HG02852 (cell line): ENCODE results near the gene ICAM1.
"Not testable (repeated sequence)": the region's sequence is repeated elsewhere in the genome, so short reads cannot be mapped to it uniquely, and the experiment has no call there.

Experiments
- ATAC-seq: cut with Tn5 transposase; IDR thresholded peaks from one replicate; pipeline ENCODE4 v1.9.1; 2021; ENCODE audit warnings: mild to moderate bottlenecking, moderate library complexity; ENCODE audit not compliant: unreplicated experiment

Gene ICAM1

DNA sequence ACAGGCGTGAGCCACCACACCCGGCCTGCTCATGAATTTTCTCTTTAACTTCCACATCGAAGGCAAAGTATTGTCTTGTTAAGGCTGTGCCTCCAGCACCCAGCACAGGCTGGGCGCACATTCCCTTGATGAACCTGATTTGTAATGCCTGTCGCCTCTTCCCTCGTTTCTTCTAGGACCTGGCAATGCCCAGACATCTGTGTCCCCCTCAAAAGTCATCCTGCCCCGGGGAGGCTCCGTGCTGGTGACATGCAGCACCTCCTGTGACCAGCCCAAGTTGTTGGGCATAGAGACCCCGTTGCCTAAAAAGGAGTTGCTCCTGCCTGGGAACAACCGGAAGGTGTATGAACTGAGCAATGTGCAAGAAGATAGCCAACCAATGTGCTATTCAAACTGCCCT lies 3.7 kb downstream of the ICAM1 start:
- no peak for ATAC-seq

DNA sequence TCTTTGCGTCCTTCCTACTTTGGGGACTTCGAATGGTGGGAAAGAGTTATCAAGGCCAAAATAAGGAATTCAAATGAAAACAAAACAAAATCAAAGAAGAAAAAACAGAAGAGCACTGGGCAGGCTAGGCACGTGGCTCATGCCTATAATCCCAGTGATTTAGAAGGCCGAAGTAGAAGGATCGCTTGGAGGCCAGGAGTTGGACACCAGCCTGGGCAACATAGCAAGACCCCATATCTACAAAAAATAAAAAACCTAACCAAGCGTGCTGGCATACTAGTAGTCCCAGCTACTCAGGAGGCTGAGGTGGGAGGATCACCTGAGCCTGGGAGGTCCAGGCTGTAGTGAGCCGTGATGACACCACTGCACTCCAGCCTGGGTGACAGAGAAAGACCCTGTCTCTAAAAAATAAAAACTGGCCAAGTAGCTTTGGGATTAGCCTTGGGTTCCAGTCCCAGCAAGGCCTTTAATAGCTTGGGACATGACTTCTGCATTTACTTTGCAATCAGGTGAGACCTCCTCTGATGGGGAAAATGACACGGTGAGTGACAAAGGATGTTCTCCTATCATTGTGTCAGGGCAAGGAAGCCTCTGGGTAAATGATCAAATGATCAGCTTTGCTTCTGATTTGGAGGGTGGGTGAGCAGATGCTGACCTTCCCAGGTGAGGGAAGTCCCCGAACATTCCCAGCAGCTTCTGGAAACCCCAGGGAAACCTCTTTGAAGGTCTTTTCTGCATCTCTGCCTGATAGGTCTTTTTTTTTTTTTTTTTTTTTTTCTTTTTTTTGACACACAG lies 7.1 kb downstream of the ICAM1 start:
- ATAC-seq, result no peak

- no peak for ATAC-seq
Observed at GRCh38 chr19:10278935-10279334, 8.0 kb downstream of the ICAM1 start.

DNA sequence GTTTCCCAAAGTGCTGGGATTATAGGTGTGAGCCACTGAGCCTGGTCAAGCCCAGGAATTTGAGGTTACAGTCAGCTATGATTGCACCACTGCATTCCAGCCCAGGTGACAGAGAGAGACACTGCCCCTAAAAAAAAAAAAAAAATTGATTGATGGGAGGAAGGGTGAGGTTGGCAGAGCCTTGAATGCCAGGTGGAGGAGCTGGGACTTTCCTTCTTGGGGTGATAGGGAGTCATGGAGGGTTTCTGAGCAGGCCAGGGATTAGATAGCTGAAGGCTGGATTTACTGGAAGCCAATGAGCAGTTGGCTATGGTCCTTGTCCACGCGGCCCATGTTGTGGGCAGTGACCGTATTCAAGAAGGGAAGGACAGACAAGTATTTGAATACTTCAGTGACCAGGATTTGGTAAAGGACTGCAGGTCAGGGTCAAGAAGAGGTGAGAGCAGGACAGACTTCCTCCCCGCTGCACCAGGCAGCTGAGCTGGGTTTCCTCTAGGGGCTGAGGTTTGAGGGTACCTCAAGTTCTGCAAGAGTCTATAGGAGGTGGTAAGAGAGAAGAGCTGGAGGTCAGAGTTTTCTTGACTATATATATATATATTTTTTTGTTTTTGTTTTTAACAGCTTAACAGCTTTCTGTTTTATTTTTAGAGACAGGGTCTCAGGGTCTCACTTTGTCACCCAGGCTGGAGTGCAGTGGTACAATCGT lies 9.0 kb downstream of the ICAM1 start:
- no peak for ATAC-seq

DNA sequence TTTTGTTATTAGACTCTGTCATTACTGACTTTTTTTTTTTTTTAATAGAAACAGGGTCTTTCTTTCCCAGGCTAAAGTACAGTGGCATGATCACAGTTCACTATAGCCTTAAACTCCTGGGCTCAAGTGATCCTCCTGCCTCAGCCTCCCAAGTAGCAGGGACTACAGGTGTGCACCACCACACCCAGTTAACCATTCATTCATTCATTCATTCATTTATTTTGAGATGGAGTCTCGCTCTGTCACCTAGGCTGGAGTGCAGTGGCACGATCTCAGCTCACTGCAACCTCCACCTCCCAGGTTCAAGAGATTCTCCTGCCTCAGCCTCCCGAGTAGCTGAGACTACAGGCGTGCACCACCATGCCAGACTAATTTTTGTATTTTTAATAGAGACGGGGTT lies 11.1 kb downstream of the ICAM1 start:
- not testable (repeated sequence) for ATAC-seq

DNA sequence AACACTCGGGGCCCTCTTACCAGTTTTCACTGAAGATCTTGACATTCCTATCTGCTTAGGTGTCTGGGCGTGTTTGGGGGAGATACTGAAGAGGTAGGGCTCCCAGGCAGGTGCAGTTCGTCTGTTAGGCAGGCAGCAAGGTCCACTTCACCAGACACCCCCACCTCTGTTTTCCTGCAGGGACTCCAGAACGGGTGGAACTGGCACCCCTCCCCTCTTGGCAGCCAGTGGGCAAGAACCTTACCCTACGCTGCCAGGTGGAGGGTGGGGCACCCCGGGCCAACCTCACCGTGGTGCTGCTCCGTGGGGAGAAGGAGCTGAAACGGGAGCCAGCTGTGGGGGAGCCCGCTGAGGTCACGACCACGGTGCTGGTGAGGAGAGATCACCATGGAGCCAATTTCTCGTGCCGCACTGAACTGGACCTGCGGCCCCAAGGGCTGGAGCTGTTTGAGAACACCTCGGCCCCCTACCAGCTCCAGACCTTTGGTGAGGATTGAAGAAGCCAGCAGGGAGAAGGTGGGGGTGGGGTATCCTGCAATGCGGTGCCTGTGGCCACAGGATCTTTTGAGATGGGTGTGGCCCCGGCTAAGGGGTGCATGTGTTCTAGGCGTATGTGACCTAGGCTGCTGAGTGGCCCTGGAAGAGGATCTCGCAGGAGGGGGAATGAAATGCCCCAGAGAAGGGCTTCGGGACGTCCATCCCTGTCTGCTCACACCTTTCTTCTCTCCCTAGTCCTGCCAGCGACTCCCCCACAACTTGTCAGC lies 12.6 kb downstream of the ICAM1 start:
- ATAC-seq, result no peak

GRCh38 chr19:10284065-10284959 lies 13.4 kb downstream of the ICAM1 start:
- ATAC-seq, result no peak

DNA sequence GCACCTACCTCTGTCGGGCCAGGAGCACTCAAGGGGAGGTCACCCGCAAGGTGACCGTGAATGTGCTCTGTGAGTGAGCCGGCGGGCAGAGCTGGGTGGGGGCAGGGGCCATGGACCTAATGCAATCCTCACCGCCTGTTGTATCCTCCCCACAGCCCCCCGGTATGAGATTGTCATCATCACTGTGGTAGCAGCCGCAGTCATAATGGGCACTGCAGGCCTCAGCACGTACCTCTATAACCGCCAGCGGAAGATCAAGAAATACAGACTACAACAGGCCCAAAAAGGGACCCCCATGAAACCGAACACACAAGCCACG lies 14.0 kb downstream of the ICAM1 start:
- no peak for ATAC-seq

DNA sequence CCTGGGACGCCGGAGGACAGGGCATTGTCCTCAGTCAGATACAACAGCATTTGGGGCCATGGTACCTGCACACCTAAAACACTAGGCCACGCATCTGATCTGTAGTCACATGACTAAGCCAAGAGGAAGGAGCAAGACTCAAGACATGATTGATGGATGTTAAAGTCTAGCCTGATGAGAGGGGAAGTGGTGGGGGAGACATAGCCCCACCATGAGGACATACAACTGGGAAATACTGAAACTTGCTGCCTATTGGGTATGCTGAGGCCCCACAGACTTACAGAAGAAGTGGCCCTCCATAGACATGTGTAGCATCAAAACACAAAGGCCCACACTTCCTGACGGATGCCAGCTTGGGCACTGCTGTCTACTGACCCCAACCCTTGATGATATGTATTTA lies 14.5 kb downstream of the ICAM1 start:
- ATAC-seq, result no peak

DNA sequence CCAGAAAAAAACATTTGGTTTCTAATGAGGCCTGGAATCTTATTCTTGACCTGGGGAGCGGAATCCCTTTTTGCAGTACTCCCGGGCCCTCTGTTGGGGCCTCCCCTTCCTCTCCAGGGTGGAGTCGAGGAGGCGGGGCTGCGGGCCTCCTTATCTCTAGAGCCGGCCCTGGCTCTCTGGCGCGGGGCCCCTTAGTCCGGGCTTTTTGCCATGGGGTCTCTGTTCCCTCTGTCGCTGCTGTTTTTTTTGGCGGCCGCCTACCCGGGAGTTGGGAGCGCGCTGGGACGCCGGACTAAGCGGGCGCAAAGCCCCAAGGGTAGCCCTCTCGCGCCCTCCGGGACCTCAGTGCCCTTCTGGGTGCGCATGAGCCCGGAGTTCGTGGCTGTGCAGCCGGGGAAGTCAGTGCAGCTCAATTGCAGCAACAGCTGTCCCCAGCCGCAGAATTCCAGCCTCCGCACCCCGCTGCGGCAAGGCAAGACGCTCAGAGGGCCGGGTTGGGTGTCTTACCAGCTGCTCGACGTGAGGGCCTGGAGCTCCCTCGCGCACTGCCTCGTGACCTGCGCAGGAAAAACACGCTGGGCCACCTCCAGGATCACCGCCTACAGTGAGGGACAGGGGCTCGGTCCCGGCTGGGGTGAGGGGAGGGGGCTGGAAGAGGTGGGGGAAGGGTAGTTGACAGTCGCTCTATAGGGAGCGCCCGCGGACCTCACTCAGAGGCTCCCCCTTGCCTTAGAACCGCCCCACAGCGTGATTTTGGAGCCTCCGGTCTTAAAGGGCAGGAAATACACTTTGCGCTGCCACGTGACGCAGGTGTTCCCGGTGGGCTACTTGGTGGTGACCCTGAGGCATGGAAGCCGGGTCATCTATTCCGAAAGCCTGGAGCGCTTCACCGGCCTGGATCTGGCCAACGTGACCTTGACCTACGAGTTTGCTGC lies 16.1 kb downstream of the ICAM1 start, which contains the start of gene ICAM4:
ICAM4 (plus strand) TSS at position 153 of the 935 bp plus-strand sequence; CDS start at position 211, 58 bp downstream.
- ATAC-seq, result no peak

DNA sequence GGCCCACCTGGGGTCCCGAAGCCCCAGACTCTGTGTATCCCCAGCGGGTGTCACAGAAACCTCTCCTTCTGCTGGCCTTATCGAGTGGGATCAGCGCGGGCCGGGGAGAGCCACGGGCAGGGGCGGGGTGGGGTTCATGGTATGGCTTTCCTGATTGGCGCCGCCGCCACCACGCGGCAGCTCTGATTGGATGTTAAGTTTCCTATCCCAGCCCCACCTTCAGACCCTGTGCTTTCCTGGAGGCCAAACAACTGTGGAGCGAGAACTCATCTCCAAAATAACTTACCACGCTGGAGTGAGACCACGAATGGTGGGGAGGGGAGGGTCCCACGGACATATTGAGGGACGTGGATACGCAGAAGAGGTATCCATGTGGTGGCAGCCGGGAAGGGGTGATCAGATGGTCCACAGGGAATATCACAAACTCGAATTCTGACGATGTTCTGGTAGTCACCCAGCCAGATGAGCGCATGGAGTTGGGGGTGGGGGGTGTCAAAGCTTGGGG lies 17.8 kb downstream of the ICAM1 start:
- ATAC-seq, result no peak

GRCh38 chr19:10289167-10289835 lies 18.4 kb downstream of the ICAM1 start:
- no peak for ATAC-seq

GRCh38 chr19:10289836-10290356 lies 19.0 kb downstream of the ICAM1 start, which contains the start of gene ICAM5:
ICAM5 (plus strand) TSS chr19:10289952; CDS start chr19:10290044, 92 bp downstream.
- no peak for ATAC-seq

DNA sequence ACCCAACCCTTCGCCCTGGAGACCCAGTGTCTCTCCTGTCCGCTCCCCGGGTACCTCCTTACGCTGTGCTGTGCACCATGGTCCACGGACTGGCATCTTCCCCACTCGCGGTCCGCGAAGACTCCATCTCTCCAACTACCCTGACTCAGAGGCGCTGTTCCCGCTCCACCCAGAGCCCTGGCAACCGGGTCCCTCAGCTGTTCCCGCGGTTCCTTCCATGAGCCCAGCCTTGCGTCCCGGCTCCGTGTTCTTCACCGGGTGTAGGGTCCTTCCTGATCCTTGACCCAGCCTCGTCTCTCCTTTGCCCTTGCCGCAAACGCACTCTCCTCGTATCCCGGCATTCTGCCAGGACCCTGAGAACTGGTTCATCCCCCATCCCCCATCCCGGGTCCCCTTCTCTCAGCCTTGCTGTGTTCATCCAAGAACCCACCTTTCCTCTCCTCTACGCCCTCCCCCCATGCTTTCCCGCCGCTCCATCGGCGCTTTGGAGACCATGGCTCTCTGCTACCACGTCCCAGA lies 19.5 kb downstream of the ICAM1 start:
- ATAC-seq, result no peak

DNA sequence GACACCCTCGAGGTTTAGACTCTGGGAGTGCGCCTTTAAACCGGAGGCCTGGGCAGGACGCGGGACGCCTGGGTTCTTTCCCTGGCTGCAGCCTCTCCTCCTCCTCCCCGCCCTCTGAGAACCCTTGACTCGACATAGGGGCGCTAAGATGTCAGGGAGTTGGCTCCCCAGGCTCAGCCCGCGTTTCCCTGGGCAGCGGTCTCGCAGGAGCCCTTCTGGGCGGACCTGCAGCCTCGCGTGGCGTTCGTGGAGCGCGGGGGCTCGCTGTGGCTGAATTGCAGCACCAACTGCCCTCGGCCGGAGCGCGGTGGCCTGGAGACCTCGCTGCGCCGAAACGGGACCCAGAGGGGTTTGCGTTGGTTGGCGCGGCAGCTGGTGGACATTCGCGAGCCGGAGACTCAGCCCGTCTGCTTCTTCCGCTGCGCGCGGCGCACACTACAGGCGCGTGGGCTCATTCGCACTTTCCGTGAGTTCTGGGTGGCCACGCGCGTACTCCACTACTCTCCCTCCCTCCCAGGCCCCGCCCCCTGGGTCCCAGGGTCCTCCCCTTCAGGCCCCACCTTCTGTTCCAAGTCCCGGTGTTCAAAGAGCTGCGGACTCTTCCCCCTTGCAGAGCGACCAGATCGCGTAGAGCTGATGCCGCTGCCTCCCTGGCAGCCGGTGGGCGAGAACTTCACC lies 20.1 kb downstream of the ICAM1 start:
- no peak for ATAC-seq

GRCh38 chr19:10291554-10292205 lies 20.8 kb downstream of the ICAM1 start:
- no peak for ATAC-seq

- peak; percentile 45 for ATAC-seq
Observed at GRCh38 chr19:10292206-10292788, 21.4 kb downstream of the ICAM1 start.
